A549 (cell line): ENCODE data around the gene MOGAT2. TPM values are rescaled to one million over a fixed set of nuclear protein-coding genes. Genes with fewer than 3 reads are reported as not detected.
"Not testable (repeated sequence)": the region's sequence is repeated elsewhere in the genome, so short reads cannot be mapped to it uniquely, and the experiment has no call there.

Experiments
- ATAC-seq, 2 experiments: fragments of 200-7000 bp in 1 of 2; fragments of >200 bp in 1 of 2; cut with Nextera tagmentation in 1 of 2; cut with Tn5 transposase in 1 of 2; 3 replicates each; pipeline versions ENCODE4 v1.8.0 to v1.9.1; 2018 to 2020; ENCODE audit warnings: mild to moderate bottlenecking in 1 of 2, moderate library complexity in 1 of 2
- CTCF ChIA-PET: fragments of 300-600 bp; sonication (Branson Sonifier 250); formaldehyde crosslinking; extraction: SDS; loops from one replicate; lab custom pipeline; 2021; ENCODE audit warnings: antibody characterized with exemption, inconsistent platforms; lab: Yijun Ruan, JAX
- POLR2A ChIA-PET: fragments of 350-600 bp; formaldehyde crosslinking; extraction: SDS; loops from one replicate; lab custom pipeline; 2021; ENCODE audit warnings: antibody characterized with exemption, inconsistent platforms; lab: Yijun Ruan, JAX
- DNase-seq, 2 experiments: peaks; one replicate each; pipeline versions ENCODE4 v3.0.0 to v3.0.0-alpha.2; 2011 to 2016; ENCODE audit warnings: low read depth in 1 of 2, low spot score in 1 of 2
- FAIRE-seq: peaks from 2 replicates; lab custom pipeline; 2011; peaks lifted over from hg19 to GRCh38; lab: Jason Lieb, UNC
- H3K27ac ChIP-seq, 2 experiments: fragments of >200 bp; sonication (Bioruptor Twin); formaldehyde crosslinking; 3 replicates each; pipeline ENCODE4 v1.5.1; 2016 to 2017
- H3K4me1 ChIP-seq: fragments of >200 bp; sonication (Bioruptor Twin); formaldehyde crosslinking; 3 replicates; pipeline ENCODE4 v1.6.1; 2016
- H3K4me2 ChIP-seq: fragments of >200 bp; sonication (Bioruptor Twin); formaldehyde crosslinking; 3 replicates; pipeline ENCODE4 v1.6.1; 2016
- H3K4me3 ChIP-seq: fragments of >200 bp; sonication (Bioruptor Twin); formaldehyde crosslinking; 3 replicates; pipeline ENCODE4 v1.5.1; 2016
- H3K9me3 ChIP-seq: fragments of >200 bp; sonication (Bioruptor Twin); formaldehyde crosslinking; 3 replicates; pipeline ENCODE4 v1.6.1; 2016
- BHLHE40 ChIP-seq: IDR thresholded peaks from 2 replicates; pipeline ENCODE4 v1.6.1; 2012; ENCODE audit warnings: low read depth, low read length, inconsistent platforms
- CBX8 ChIP-seq: fragments of 200-600 bp; sonication (generic); IDR thresholded peaks from 2 replicates; pipeline ENCODE4 v1.6.1; 2016
- EHF ChIP-seq: fragments of 250-450 bp; sonication (Bioruptor Pico); IDR thresholded peaks from 2 replicates; pipeline ENCODE4 v1.5.0; 2020; ENCODE audit warnings: mild to moderate bottlenecking
- ELK1 ChIP-seq: fragments of 150-350 bp; IDR thresholded peaks from 2 replicates; pipeline ENCODE4 v1.6.1; 2014; ENCODE audit warnings: low read depth, mild to moderate bottlenecking, low read length
- FOSB ChIP-seq: fragments of 250-450 bp; sonication (Bioruptor Pico); IDR thresholded peaks from 2 replicates; pipeline ENCODE4 v1.5.0; 2020; ENCODE audit warnings: mild to moderate bottlenecking, moderate library complexity
- FOSL2 ChIP-seq, 2 experiments: fragments of 450-650 bp in 1 of 2; fragments of >200 bp in 1 of 2; sonication (Bioruptor Twin) in 1 of 2; formaldehyde crosslinking; IDR thresholded peaks; 2 replicates each; pipeline versions ENCODE4 v1.5.0 to v1.6.1; 2016 to 2020; ENCODE audit warnings: mild to moderate bottlenecking in 1 of 2, moderate library complexity in 1 of 2
- GATA3 ChIP-seq: IDR thresholded peaks from 2 replicates; pipeline ENCODE4 v1.6.1; 2012; ENCODE audit warnings: borderline replicate concordance
- HEYL ChIP-seq: fragments of 250-450 bp; sonication (Bioruptor Pico); IDR thresholded peaks from 2 replicates; pipeline ENCODE4 v1.8.0; 2021; ENCODE audit warnings: mild to moderate bottlenecking, moderate library complexity
- HOXA7 ChIP-seq: fragments of 250-450 bp; sonication (Bioruptor Pico); IDR thresholded peaks from 2 replicates; pipeline ENCODE4 v1.5.0; 2020; ENCODE audit warnings: mild to moderate bottlenecking, moderate library complexity
- JUNB ChIP-seq: fragments of >200 bp; sonication (Bioruptor Twin); formaldehyde crosslinking; IDR thresholded peaks from 2 replicates; pipeline ENCODE4 v1.6.1; 2016
- KDM1A ChIP-seq: fragments of 200-600 bp; sonication (generic); IDR thresholded peaks from 2 replicates; pipeline ENCODE4 v1.6.1; 2016; ENCODE audit warnings: low read depth, mild to moderate bottlenecking
- KDM5A ChIP-seq: fragments of 200-600 bp; sonication (generic); IDR thresholded peaks from 2 replicates; pipeline ENCODE4 v1.6.1; 2016; ENCODE audit warnings: antibody characterized with exemption, mild to moderate bottlenecking
- MAFK ChIP-seq: fragments of 450-650 bp; IDR thresholded peaks from 2 replicates; pipeline ENCODE4 v1.6.1; 2014; ENCODE audit not compliant: partially characterized antibody
- MAZ ChIP-seq: fragments of 150-350 bp; IDR thresholded peaks from 2 replicates; pipeline ENCODE4 v1.6.1; 2014; ENCODE audit warnings: antibody characterized with exemption, low read depth, low read length, borderline replicate concordance
- NR3C1 ChIP-seq: fragments of >200 bp; sonication (Bioruptor Twin); formaldehyde crosslinking; IDR thresholded peaks from 3 replicates; pipeline ENCODE4 v1.6.1; 2017
- POLR2A ChIP-seq: IDR thresholded peaks from 2 replicates; pipeline ENCODE4 v1.6.1; 2012; ENCODE audit warnings: mild to moderate bottlenecking, low read length
- RCOR1 ChIP-seq: fragments of 150-350 bp; IDR thresholded peaks from 2 replicates; pipeline ENCODE4 v1.6.1; 2014; ENCODE audit warnings: antibody characterized with exemption, low read length, low read depth
- REST ChIP-seq: fragments of 200-600 bp; sonication (generic); IDR thresholded peaks from 2 replicates; pipeline ENCODE4 v1.6.1; 2016; ENCODE audit warnings: antibody characterized with exemption, mild to moderate bottlenecking, moderate library complexity
- RNF2 ChIP-seq: fragments of 200-600 bp; sonication (generic); IDR thresholded peaks from 2 replicates; pipeline ENCODE4 v1.6.1; 2016; ENCODE audit warnings: low read depth, mild to moderate bottlenecking, antibody characterized with exemption, moderate library complexity, borderline replicate concordance
- TP53 ChIP-seq: fragments of 250-450 bp; sonication (Bioruptor Pico); IDR thresholded peaks from 2 replicates; pipeline ENCODE4 v1.5.0; 2021; ENCODE audit warnings: mild to moderate bottlenecking, moderate library complexity
- ZC3H11A ChIP-seq: fragments of 450-650 bp; IDR thresholded peaks from 2 replicates; pipeline ENCODE4 v1.6.1; 2014; ENCODE audit warnings: antibody characterized with exemption, mild to moderate bottlenecking
- ZFP36 ChIP-seq: fragments of 450-650 bp; IDR thresholded peaks from 2 replicates; pipeline ENCODE4 v1.6.1; 2014; ENCODE audit warnings: borderline replicate concordance; ENCODE audit not compliant: partially characterized antibody
- ZSCAN20 ChIP-seq: fragments of 250-450 bp; sonication (Bioruptor Pico); IDR thresholded peaks from 2 replicates; pipeline ENCODE4 v1.8.0; 2022; ENCODE audit warnings: mild to moderate bottlenecking, moderate library complexity
- WGBS: methylation state at CpG from one replicate; pipeline ENCODE4 v1.1.6; 2017; ENCODE audit errors: missing lambda C conversion rate; 5-methylcytosine and 5-hydroxymethylcytosine counted together
- polyA plus RNA-seq, 4 experiments: library from polyadenylated mRNA; depleted of rRNA in 3 of 4; stranded (reverse); fragments of >200 nt; fragmentation: RNase III in 1 of 4; extraction: RNeasy Plus Mini Kit Qiagen cat#74134 plus additional on column Dnase treatment in 1 of 4; gene quantifications; 2 replicates in 3 of 4; 3 replicates in 1 of 4; pipeline ENCODE4 v1.2.3, GENCODE V29; 2011 to 2017
- TF ChIP-seq, protein P1 (sequence below): fragments of >200 bp; sonication (Bioruptor Twin); formaldehyde crosslinking; IDR thresholded peaks from 3 replicates; pipeline ENCODE4 v1.6.1; 2016

The MOGAT2 gene
- polyA plus RNA-seq, 2 of the 4 experiments (the other 2 are of a cell fraction) = not detected

DNA sequence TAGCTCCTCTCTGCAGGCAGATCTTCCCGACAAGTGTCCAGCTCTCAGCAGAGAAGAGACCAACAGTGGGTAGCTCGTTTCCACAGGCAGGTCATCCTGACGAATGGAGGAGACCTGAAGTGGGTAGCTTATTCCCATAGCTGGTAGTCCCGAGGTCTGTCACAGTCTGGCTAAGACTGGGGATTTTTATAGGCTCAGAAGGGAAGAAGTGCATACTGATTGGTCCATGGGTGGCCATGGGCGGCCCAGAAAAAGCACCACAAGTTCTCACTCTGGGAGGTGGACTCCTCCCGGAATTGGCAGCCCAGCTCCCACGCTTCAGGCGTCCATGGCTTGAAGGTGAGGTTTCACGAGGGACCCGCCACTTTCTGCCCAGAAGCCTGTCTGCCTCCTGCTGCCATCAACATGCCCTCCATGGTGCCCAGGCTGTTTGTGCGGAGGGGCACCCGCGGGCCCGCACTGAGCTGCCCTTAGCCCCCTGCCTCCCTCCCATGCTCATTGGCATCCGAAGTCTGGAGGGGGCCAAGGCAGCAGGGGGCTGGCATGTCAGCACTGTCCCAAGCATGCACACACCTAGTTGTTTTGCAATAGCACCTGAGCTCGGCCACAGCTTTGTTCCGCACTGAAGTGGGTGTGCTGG lies 38.9 kb upstream of the MOGAT2 start:
- Histone ChIP-seq H3K27ac (no peak overlapping the region), H3K4me2 (peak overlapping the region; percentile 36; the same call in 1 of the 3 replicates), H3K9me3 (no peaks in the 10 kb centered on the region; the same call in 2 of the 3 replicates), H3K4me3 (no peak overlapping the region), H3K4me1 (no peaks in the 10 kb centered on the region)
- FAIRE-seq = no peak
- ChIA-PET POLR2A (no interaction called here), CTCF (interaction anchor here (0.8 to 1.6 kb wide), 4 partner anchors 10 to 27 kb away, joined by 3 to 4 read pairs (median 4); partner anchors contain the start of gene MAP6)
- WGBS = 16% methylated on average over 17 of the region's 17 CpGs
- peak; percentile 50 to 77; a peak in 5 of 6 replicates for ATAC-seq
- no peak for DNase-seq
- TF ChIP-seq REST = no peak
- no peak for TF ChIP-seq KDM5A
- TF ChIP-seq EHF = no peak
- no peak for TF ChIP-seq ZFP36
- TF ChIP-seq NR3C1 = no peak
- no peak for TF ChIP-seq GATA3
- TF ChIP-seq HEYL (CRISPR knock-in tag) = no peak
- TF ChIP-seq CBX8 = no peak
- TF ChIP-seq JUNB = no peak
- TF ChIP-seq MAZ = no peak
- TF ChIP-seq FOSL2 (IDR thresholded peaks at IDR 0.05) = no peak
- TF ChIP-seq FOSL2 (CRISPR knock-in tag; IDR thresholded peaks at IDR 0.05) = no peak
- no peak for TF ChIP-seq POLR2A
- TF ChIP-seq RNF2 = no peak
- TF ChIP-seq FOSB (CRISPR knock-in tag) = no peak
- TF ChIP-seq, all 56 proteins: peak for 0

GRCh38 chr11:75679566-75679965 lies 38.1 kb upstream of the MOGAT2 start:
- no peak for FAIRE-seq
- Histone ChIP-seq H3K27ac (no peak overlapping the region), H3K4me2 (no peak overlapping the region)
- TF ChIP-seq HOXA7 = no peak
- no peak for TF ChIP-seq EHF
- no peak for TF ChIP-seq ELK1
- no peak for TF ChIP-seq ZC3H11A
- TF ChIP-seq KDM5A = no peak
- no peak for TF ChIP-seq ZSCAN20 (CRISPR knock-in tag)
- TF ChIP-seq RCOR1 = no peak
- no peak for TF ChIP-seq REST
- no peak for TF ChIP-seq TP53 (CRISPR knock-in tag)
- TF ChIP-seq MAFK = no peak
- TF ChIP-seq BHLHE40 = no peak
- TF ChIP-seq, protein P1, sequence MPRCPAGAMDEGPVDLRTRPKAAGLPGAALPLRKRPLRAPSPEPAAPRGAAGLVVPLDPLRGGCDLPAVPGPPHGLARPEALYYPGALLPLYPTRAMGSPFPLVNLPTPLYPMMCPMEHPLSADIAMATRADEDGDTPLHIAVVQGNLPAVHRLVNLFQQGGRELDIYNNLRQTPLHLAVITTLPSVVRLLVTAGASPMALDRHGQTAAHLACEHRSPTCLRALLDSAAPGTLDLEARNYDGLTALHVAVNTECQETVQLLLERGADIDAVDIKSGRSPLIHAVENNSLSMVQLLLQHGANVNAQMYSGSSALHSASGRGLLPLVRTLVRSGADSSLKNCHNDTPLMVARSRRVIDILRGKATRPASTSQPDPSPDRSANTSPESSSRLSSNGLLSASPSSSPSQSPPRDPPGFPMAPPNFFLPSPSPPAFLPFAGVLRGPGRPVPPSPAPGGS = no peak
- no peak for TF ChIP-seq KDM1A
- TF ChIP-seq, all 56 proteins: peak for 0
- ChIA-PET POLR2A (no interaction called here), CTCF (interaction anchor here (1.6 kb wide), 1 partner anchor 26 kb away, joined by 3 read pairs; no protein-coding TSS in a partner anchor)
- DNase-seq = no peak
- Histone ChIP-seq H3K4me1 (no peaks in the 10 kb centered on the region), H3K4me3 (no peak overlapping the region), H3K9me3 (peaks cover 3% of the 10 kb centered on the region)
- WGBS = 90% methylated on average over 10 of the region's 11 CpGs
- ATAC-seq = no peak; a peak in 1 of 6 replicates

DNA sequence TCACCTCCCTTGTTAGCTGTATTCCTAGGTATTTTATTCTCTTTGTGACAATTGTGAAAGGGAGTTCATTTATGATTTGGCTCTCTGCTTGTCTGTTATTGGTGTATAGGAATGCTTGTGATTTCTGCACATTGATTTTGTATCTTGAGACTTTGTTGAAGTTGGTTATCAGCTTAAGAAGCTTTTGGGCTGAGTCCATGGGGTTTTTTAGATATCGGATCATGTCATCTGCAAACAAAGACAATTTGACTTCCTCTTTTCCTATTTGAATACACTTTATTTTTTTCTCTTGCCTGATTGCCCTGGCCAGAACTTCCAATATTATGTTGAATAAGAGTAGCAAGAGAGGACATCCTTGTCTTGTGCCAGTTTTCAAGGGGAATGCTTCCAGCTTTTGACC lies 33.8 kb upstream of the MOGAT2 start:
- H3K4me2 ChIP-seq, DNase-seq, H3K4me3 ChIP-seq, FAIRE-seq, POLR2A ChIA-PET, H3K4me1 ChIP-seq, ATAC-seq, H3K27ac ChIP-seq: not testable (repeated sequence)
- CTCF ChIA-PET = interaction anchor here (0.8 to 1.7 kb wide), 4 partner anchors 16 to 37 kb away, joined by 3 to 4 read pairs (median 4); no protein-coding TSS in a partner anchor
- 96% methylated on average over 1 of the region's 1 CpG for WGBS
- H3K9me3 ChIP-seq = peaks cover 18% of the 10 kb centered on the region
